IMR-90 (cell line): Measurements from ENCODE around the gene ATF7IP2. TPM values are rescaled to one million over a fixed set of nuclear protein-coding genes. Genes with fewer than 3 reads are reported as not detected.
"Not testable (repeated sequence)": the region's sequence is repeated elsewhere in the genome, so short reads cannot be mapped to it uniquely, and the experiment has no call there.

Source experiments
- ATAC-seq: fragments of 200-7000 bp; cut with Tn5 transposase; 2 replicates; pipeline ENCODE4 v1.9.1; 2020; ENCODE audit warnings: low read depth, mild to moderate bottlenecking, moderate library complexity
- BruUV-seq: library from RNA; stranded (reverse); fragments of 400-500 nt; replicated peaks from 2 replicates; lab custom pipeline; 2021; lab: Mats Ljungman, UMichigan
- CTCF ChIA-PET: fragments of 300-600 bp; formaldehyde crosslinking; extraction: SDS; loops from one replicate; lab custom pipeline; 2021; ENCODE audit warnings: antibody characterized with exemption; lab: Yijun Ruan, JAX
- POLR2A ChIA-PET: fragments of 300-600 bp; sonication (Branson Sonifier 250); formaldehyde crosslinking; loops from one replicate; lab custom pipeline; 2022; ENCODE audit warnings: antibody characterized with exemption; ENCODE audit not compliant: unreplicated experiment; lab: Charles Lee
- DNase-seq: peaks from one replicate; pipeline ENCODE4 v3.0.0; 2013
- H2AFZ ChIP-seq: replicated peaks from 2 replicates; pipeline ENCODE3; 2013; ENCODE audit warnings: low read length, mild to moderate bottlenecking; ENCODE audit not compliant: poor library complexity
- H2AK5ac ChIP-seq: 2 replicates; pipeline ENCODE4 v1.6.1; 2013; ENCODE audit warnings: low read depth, low read length, inconsistent platforms
- H2AK9ac ChIP-seq: replicated peaks from 2 replicates; pipeline ENCODE3; 2013; ENCODE audit warnings: mild to moderate bottlenecking, low read depth, low read length, moderate library complexity; ENCODE audit not compliant: poor library complexity
- H2BK120ac ChIP-seq: 2 replicates; pipeline ENCODE4 v1.6.1; 2013; ENCODE audit warnings: low read depth, low read length, inconsistent platforms
- H2BK15ac ChIP-seq: 3 replicates; pipeline ENCODE4 v1.6.1; 2013; ENCODE audit warnings: low read depth, low read length, inconsistent platforms
- H2BK20ac ChIP-seq: 2 replicates; pipeline ENCODE4 v1.6.1; 2013; ENCODE audit warnings: low read depth, mild to moderate bottlenecking, inconsistent platforms, low read length, moderate library complexity
- H2BK5ac ChIP-seq: 2 replicates; pipeline ENCODE4 v1.6.1; 2013; ENCODE audit warnings: mild to moderate bottlenecking, low read depth, low read length, inconsistent platforms; ENCODE audit not compliant: poor library complexity, severe bottlenecking
- H3K14ac ChIP-seq: replicated peaks from 2 replicates; pipeline ENCODE4 v1.6.1; 2013; ENCODE audit warnings: low read depth, low read length, inconsistent platforms
- H3K18ac ChIP-seq: 2 replicates; pipeline ENCODE4 v1.6.1; 2013; ENCODE audit warnings: low read depth, low read length, control low read depth
- H3K23ac ChIP-seq: 2 replicates; pipeline ENCODE4 v1.6.1; 2013; ENCODE audit warnings: low read depth, low read length, inconsistent platforms
- H3K27ac ChIP-seq: 2 replicates; pipeline ENCODE4 v1.5.1; 2013; ENCODE audit warnings: mild to moderate bottlenecking, control low read depth, low read length; ENCODE audit not compliant: insufficient read depth
- H3K27me3 ChIP-seq: 2 replicates; pipeline ENCODE4 v1.6.1; 2013; ENCODE audit warnings: low read length; ENCODE audit not compliant: control insufficient read depth, insufficient read depth
- H3K36me3 ChIP-seq: 2 replicates; pipeline ENCODE4 v1.6.1; 2013; ENCODE audit warnings: low read length, mixed read lengths; ENCODE audit not compliant: control insufficient read depth, insufficient read depth
- H3K4ac ChIP-seq: 2 replicates; pipeline ENCODE4 v1.6.1; 2013; ENCODE audit warnings: low read depth, low read length, inconsistent platforms
- H3K4me1 ChIP-seq: 2 replicates; pipeline ENCODE4 v1.6.1; 2013; ENCODE audit warnings: low read length, mixed read lengths; ENCODE audit not compliant: control insufficient read depth, insufficient read depth
- H3K4me2 ChIP-seq: 2 replicates; pipeline ENCODE4 v1.6.1; 2013; ENCODE audit warnings: low read depth, mild to moderate bottlenecking, control low read depth, low read length, moderate library complexity
- H3K4me3 ChIP-seq: 2 replicates; pipeline ENCODE4 v1.5.1; 2013; ENCODE audit warnings: low read depth, mild to moderate bottlenecking, control low read depth, low read length, moderate library complexity; ENCODE audit not compliant: insufficient read depth
- H3K56ac ChIP-seq: 2 replicates; pipeline ENCODE4 v1.6.1; 2013; ENCODE audit warnings: low read length, inconsistent platforms; ENCODE audit not compliant: insufficient read depth; ENCODE audit errors: extremely low read depth
- H3K79me1 ChIP-seq, 2 experiments: 2 replicates each; pipeline ENCODE4 v1.6.1; 2013; ENCODE audit warnings: low read length in 2 of 2, inconsistent platforms in 1 of 2, low read depth in 1 of 2
- H3K9ac ChIP-seq: 2 replicates; pipeline ENCODE4 v1.6.1; 2013; ENCODE audit warnings: low read depth, low read length, control low read depth
- H3K9me1 ChIP-seq: 2 replicates; pipeline ENCODE4 v1.6.1; 2013; ENCODE audit warnings: low read length, inconsistent platforms; ENCODE audit not compliant: insufficient read depth
- H3K9me3 ChIP-seq: 2 replicates; pipeline ENCODE4 v1.6.1; 2013; ENCODE audit warnings: low read length; ENCODE audit not compliant: control insufficient read depth, insufficient read depth
- H4K20me1 ChIP-seq: 2 replicates; pipeline ENCODE4 v1.6.1; 2013; ENCODE audit warnings: low read length, inconsistent platforms; ENCODE audit not compliant: insufficient read depth
- H4K5ac ChIP-seq: 2 replicates; pipeline ENCODE4 v1.6.1; 2013; ENCODE audit warnings: mild to moderate bottlenecking, low read depth, low read length, control low read depth
- H4K8ac ChIP-seq, 2 experiments: 2 replicates each; pipeline ENCODE4 v1.6.1; 2013; ENCODE audit warnings: low read depth in 2 of 2, low read length in 2 of 2, control low read depth in 1 of 2, inconsistent platforms in 1 of 2
- H4K91ac ChIP-seq: 2 replicates; pipeline ENCODE4 v1.6.1; 2013; ENCODE audit warnings: low read depth, low read length, inconsistent platforms; ENCODE audit not compliant: insufficient read depth
- WGBS, 2 experiments: methylation state at CpG; one replicate each; pipeline versions ENCODE4 v1.1.5 to v1.1.7; 2013; ENCODE audit warnings: missing lambda C conversion rate in 2 of 2; ENCODE audit not compliant: insufficient read length in 1 of 2; ENCODE audit errors: extremely low coverage in 2 of 2; 5-methylcytosine and 5-hydroxymethylcytosine counted together
- dilution Hi-C: fragments of 300-500 bp; cut with HindIII; formaldehyde crosslinking; loops from one replicate; pipeline ENCODE4 v1.14.3; 2018; ENCODE audit warnings: low sequenced_read_pairs; ENCODE audit not compliant: unreplicated experiment
- in situ Hi-C: fragments of 300-500 bp; cut with MboI; formaldehyde crosslinking; loops from 3 replicates; pipeline ENCODE4 v1.14.3; 2019; ENCODE audit warnings: low sequenced_read_pairs, inconsistent platforms, mixed read lengths
- intact Hi-C: fragments of 100-400 bp; cut with micrococcal nuclease; formaldehyde crosslinking; loops from 2 replicates; pipeline ENCODE4 v1.10.0; 2022
- polyA plus RNA-seq, 3 experiments: library from polyadenylated mRNA; depleted of rRNA; stranded (reverse); fragments of >200 nt; gene quantifications; 2 replicates each; pipeline ENCODE4 v1.2.3, GENCODE V29; 2012; ENCODE audit warnings: low replicate concordance in 1 of 3
- total RNA-seq: library from RNA; depleted of rRNA; stranded (reverse); fragments of >200 nt; gene quantifications from 2 replicates; pipeline ENCODE4 v1.2.3, GENCODE V29; 2012

Gene ATF7IP2
- total and polyA plus RNA-seq, 2 of the 4 experiments (the other 2 are of a cell fraction): 2.7 to 3.6 TPM

- H4K20me1 ChIP-seq, H2BK5ac ChIP-seq, DNase-seq, H2AFZ ChIP-seq, BruUV-seq, H3K23ac ChIP-seq, H3K18ac ChIP-seq, in situ Hi-C loops, H3K14ac ChIP-seq, H3K36me3 ChIP-seq, H3K27ac ChIP-seq, H3K4me1 ChIP-seq, H4K8ac ChIP-seq, H3K9me3 ChIP-seq, H2AK9ac ChIP-seq, H2AK5ac ChIP-seq, H3K4ac ChIP-seq, H3K56ac ChIP-seq, CTCF ChIA-PET, H3K9me1 ChIP-seq, H3K4me2 ChIP-seq, H3K4me3 ChIP-seq, H2BK15ac ChIP-seq, H4K91ac ChIP-seq, ATAC-seq, dilution Hi-C loops, H3K27me3 ChIP-seq, H4K5ac ChIP-seq, H3K79me1 ChIP-seq, POLR2A ChIA-PET, H2BK20ac ChIP-seq, H2BK120ac ChIP-seq, intact Hi-C loops, H3K9ac ChIP-seq: not testable (repeated sequence)
- 73% methylated on average over 6 of the region's 6 CpGs; no CpG with 5 or more reads in 1 of the 2 experiments for WGBS, 2 experiments
These were observed 32.3 kb downstream of the ATF7IP2 start for GRCh38 chr16:10418204-10418603.
